GM23338 (cell line): ENCODE measurements around the gene VRK3. TPM values are rescaled to one million over a fixed set of nuclear protein-coding genes. Genes with fewer than 3 reads are reported as not detected.

Experiments used
- ATAC-seq: fragments of 200-7000 bp; cut with Tn5 transposase; 3 replicates; pipeline ENCODE4 v1.9.1; 2020
- DNase-seq: peaks from one replicate; pipeline ENCODE4 v3.0.0-alpha.2; 2015; ENCODE audit warnings: low spot score
- H2AFZ ChIP-seq: fragments of 200-600 bp; sonication (generic); 2 replicates; pipeline ENCODE4 v1.8.0; 2016; ENCODE audit warnings: antibody characterized with exemption, mild to moderate bottlenecking, moderate library complexity
- H3F3A ChIP-seq: fragments of 200-600 bp; sonication (generic); replicated peaks from 2 replicates; pipeline ENCODE4 v1.8.0; 2017; ENCODE audit warnings: antibody characterized with exemption, mixed run types, low read depth
- H3K27ac ChIP-seq: fragments of 200-600 bp; sonication (generic); 2 replicates; pipeline ENCODE4 v1.6.1; 2016; ENCODE audit warnings: low read depth
- H3K27me3 ChIP-seq: fragments of 200-600 bp; sonication (generic); 2 replicates; pipeline ENCODE4 v1.8.0; 2016; ENCODE audit warnings: mild to moderate bottlenecking, mixed run types, moderate library complexity; ENCODE audit not compliant: insufficient read depth
- H3K36me3 ChIP-seq: fragments of 200-600 bp; sonication (generic); 2 replicates; pipeline ENCODE4 v1.8.0; 2016; ENCODE audit warnings: mild to moderate bottlenecking; ENCODE audit not compliant: insufficient read depth
- H3K4me1 ChIP-seq: fragments of 200-600 bp; sonication (generic); 2 replicates; pipeline ENCODE4 v1.8.0; 2016; ENCODE audit warnings: mild to moderate bottlenecking, moderate library complexity; ENCODE audit not compliant: insufficient read depth
- H3K4me2 ChIP-seq: fragments of 200-600 bp; sonication (generic); 2 replicates; pipeline ENCODE4 v1.7.1; 2017; ENCODE audit warnings: mixed run types
- H3K4me3 ChIP-seq: fragments of 200-600 bp; sonication (generic); 2 replicates; pipeline ENCODE4 v1.6.1; 2016; ENCODE audit warnings: mixed run types
- H3K79me2 ChIP-seq: fragments of 200-600 bp; sonication (generic); replicated peaks from 2 replicates; pipeline ENCODE4 v1.8.0; 2017; ENCODE audit warnings: mild to moderate bottlenecking; ENCODE audit not compliant: insufficient read depth
- H3K9me2 ChIP-seq: fragments of 200-600 bp; sonication (generic); 2 replicates; pipeline ENCODE4 v1.8.0; 2017; ENCODE audit not compliant: insufficient read depth
- H4K20me1 ChIP-seq: fragments of 200-600 bp; sonication (generic); replicated peaks from 2 replicates; pipeline ENCODE4 v1.8.0; 2017; ENCODE audit warnings: mild to moderate bottlenecking; ENCODE audit not compliant: insufficient read depth
- H3K27ac Mint-ChIP-seq: 2 replicates; pipeline ENCODE4 v1.8.0; 2020; ENCODE audit warnings: inconsistent platforms, mild to moderate bottlenecking, moderate library complexity, mixed read lengths
- H3K27me3 Mint-ChIP-seq: 3 replicates; pipeline ENCODE4 v1.8.0; 2022; ENCODE audit warnings: low read depth, mild to moderate bottlenecking, moderate library complexity, mixed read lengths, inconsistent platforms; ENCODE audit not compliant: insufficient read depth, poor library complexity
- H3K36me3 Mint-ChIP-seq: 3 replicates; pipeline ENCODE4 v1.8.0; 2021; ENCODE audit warnings: low read depth, mild to moderate bottlenecking, inconsistent platforms, moderate library complexity, mixed read lengths
- H3K4me1 Mint-ChIP-seq: 3 replicates; pipeline ENCODE4 v1.8.0; 2020; ENCODE audit warnings: mild to moderate bottlenecking, inconsistent platforms, mixed read lengths
- H3K4me3 Mint-ChIP-seq: 3 replicates; pipeline ENCODE4 v1.8.0; 2021; ENCODE audit warnings: moderate library complexity, mild to moderate bottlenecking, inconsistent platforms, mixed read lengths
- H3K9me3 Mint-ChIP-seq: 3 replicates; pipeline ENCODE4 v1.8.0; 2020; ENCODE audit warnings: moderate library complexity, mild to moderate bottlenecking, inconsistent platforms, mixed read lengths
- CREB1 ChIP-seq: fragments of 250-450 bp; sonication (Bioruptor Pico); IDR thresholded peaks from 2 replicates; pipeline ENCODE4 v1.5.0; 2020; ENCODE audit warnings: low read depth, mild to moderate bottlenecking, moderate library complexity
- CTCF ChIP-seq, 2 experiments: fragments of 200-600 bp in 1 of 2; sonication (generic) in 1 of 2; conservative IDR thresholded peaks; 2 replicates each; pipeline versions ENCODE4 v1.5.1 to v1.6.1; 2016 to 2017; ENCODE audit warnings: antibody characterized with exemption in 2 of 2, low read depth in 2 of 2, mild to moderate bottlenecking in 2 of 2, moderate library complexity in 1 of 2
- ETS1 ChIP-seq: IDR thresholded peaks from 2 replicates; pipeline ENCODE4 v1.6.1; 2016; ENCODE audit warnings: antibody characterized with exemption
- EZH2 ChIP-seq: fragments of 200-600 bp; sonication (generic); IDR thresholded peaks from one replicate; pipeline ENCODE4 v1.8.0; 2017; ENCODE audit warnings: antibody characterized with exemption, mild to moderate bottlenecking, low read depth; ENCODE audit not compliant: unreplicated experiment
- JUNB ChIP-seq: IDR thresholded peaks from one replicate; pipeline ENCODE4 v1.6.1; 2016; ENCODE audit warnings: antibody characterized with exemption; ENCODE audit not compliant: unreplicated experiment
- NANOG ChIP-seq: IDR thresholded peaks from 2 replicates; pipeline ENCODE4 v1.6.1; 2016; ENCODE audit warnings: antibody characterized with exemption, borderline replicate concordance
- POLR2AphosphoS5 ChIP-seq: IDR thresholded peaks from 2 replicates; pipeline ENCODE4 v1.6.1; 2016; ENCODE audit warnings: antibody characterized with exemption, low read depth
- REST ChIP-seq: IDR thresholded peaks from one replicate; pipeline ENCODE4 v1.6.1; 2018; ENCODE audit warnings: antibody characterized with exemption; ENCODE audit not compliant: unreplicated experiment
- ZNF114 ChIP-seq: fragments of 250-450 bp; sonication (Bioruptor Pico); IDR thresholded peaks from 2 replicates; pipeline ENCODE4 v1.5.0; 2020; ENCODE audit warnings: mild to moderate bottlenecking, moderate library complexity
- ZNF331 ChIP-seq: fragments of 250-450 bp; sonication (Bioruptor Pico); IDR thresholded peaks from 2 replicates; pipeline ENCODE4 v1.5.0; 2020; ENCODE audit warnings: low read depth, mild to moderate bottlenecking, moderate library complexity
- polyA plus RNA-seq: library from polyadenylated mRNA; unstranded; fragments of >200 nt; fragmentation: Nextera tagmentation; extraction: Ambion mirVana; gene quantifications from 2 replicates; pipeline ENCODE4 v1.2.1, GENCODE V29; 2016
- total RNA-seq: library from RNA; depleted of rRNA; stranded (reverse); fragments of >200 nt; shearing (Covaris generic); gene quantifications from 2 replicates; pipeline ENCODE4 v1.2.3, GENCODE V29; 2014

The VRK3 gene
- total and polyA plus RNA-seq, 2 experiments from 2014 or later = 17.4 to 29.1 TPM

GRCh38 chr19:50061650-50062049, 36.5 kb upstream of the VRK3 start:
- TF ChIP-seq CREB1 (CRISPR knock-in tag) (no peak), ETS1 (no peak), EZH2 (no peak), NANOG (no peak), REST (no peak)

GRCh38 chr19:50060107-50060506, 34.9 kb upstream of the VRK3 start:
- no peak overlapping the region for H3K27ac ChIP-seq
- DNase-seq = no peak
- H3K9me3 Mint-ChIP-seq = peaks cover 84% of the 10 kb centered on the region
- no peaks in the 10 kb centered on the region for H3K27me3 ChIP-seq
- H3K27ac Mint-ChIP-seq = no peak overlapping the region
- H2AFZ ChIP-seq = no peak overlapping the region
- H3K4me3 ChIP-seq = no peak overlapping the region
- no peaks in the 10 kb centered on the region for H3K79me2 ChIP-seq
- TF ChIP-seq EZH2 (no peak), CREB1 (CRISPR knock-in tag) (no peak), ZNF114 (CRISPR knock-in tag) (no peak), CTCF (conservative IDR thresholded peaks at IDR 0.05; ENCODE audit: low read depth in 2 of 2) (no peak), NANOG (no peak), JUNB (no peak), POLR2AphosphoS5 (no peak), ZNF331 (CRISPR knock-in tag) (no peak), ETS1 (no peak)
- H3K27me3 Mint-ChIP-seq = peaks cover 10% of the 10 kb centered on the region
- ATAC-seq = no peak
- no peaks in the 10 kb centered on the region for H3K4me1 ChIP-seq
- no peaks in the 10 kb centered on the region for H3F3A ChIP-seq
- H3K4me3 Mint-ChIP-seq = no peak overlapping the region
- H3K4me2 ChIP-seq = no peak overlapping the region
- no peaks in the 10 kb centered on the region for H3K36me3 ChIP-seq
- H4K20me1 ChIP-seq = no peaks in the 10 kb centered on the region
- H3K36me3 Mint-ChIP-seq = peaks cover 30% of the 10 kb centered on the region
- H3K9me2 ChIP-seq = no peaks in the 10 kb centered on the region
- H3K4me1 Mint-ChIP-seq = no peaks in the 10 kb centered on the region

More at GRCh38 chr19:50061650-50062049, 36.5 kb upstream of the VRK3 start:
- no peaks in the 10 kb centered on the region for H3K9me2 ChIP-seq
- no peak for ATAC-seq
- no peaks in the 10 kb centered on the region for H3K79me2 ChIP-seq
- no peak for DNase-seq
- no peak overlapping the region for H3K27ac ChIP-seq
- H3K4me2 ChIP-seq = no peak overlapping the region
- H3K36me3 ChIP-seq = no peaks in the 10 kb centered on the region
- Mint-ChIP-seq H3K36me3 (peaks cover 43% of the 10 kb centered on the region), H3K4me3 (no peak overlapping the region), H3K9me3 (peaks cover 86% of the 10 kb centered on the region), H3K27me3 (peaks cover 10% of the 10 kb centered on the region), H3K4me1 (no peaks in the 10 kb centered on the region), H3K27ac (no peak overlapping the region)
- no peaks in the 10 kb centered on the region for H4K20me1 ChIP-seq
- no peaks in the 10 kb centered on the region for H3K27me3 ChIP-seq
- H3K4me1 ChIP-seq = no peaks in the 10 kb centered on the region
- no peak overlapping the region for H3K4me3 ChIP-seq
- H2AFZ ChIP-seq = no peak overlapping the region
- H3F3A ChIP-seq = no peaks in the 10 kb centered on the region
